SK-N-SH treated with all-trans-retinoic acid at 6 μM for 48 hours (cell line): ENCODE measurements around the gene ABCD1.

ENCODE experiments used
- ATAC-seq: fragments of 200-7000 bp; cut with Tn5 transposase; 3 replicates; pipeline ENCODE4 v1.9.1; 2020; ENCODE audit warnings: mild to moderate bottlenecking, moderate library complexity
- ARNTL ChIP-seq: fragments of 450-650 bp; formaldehyde crosslinking; IDR thresholded peaks from 2 replicates; pipeline ENCODE4 v1.5.0; 2020; ENCODE audit warnings: low read depth, mild to moderate bottlenecking, moderate library complexity, borderline replicate concordance
- CSDC2 ChIP-seq: fragments of 250-450 bp; sonication (Bioruptor Pico); IDR thresholded peaks from 2 replicates; pipeline ENCODE4 v1.5.0; 2020; ENCODE audit warnings: mild to moderate bottlenecking, moderate library complexity
- ESRRG ChIP-seq: fragments of 250-450 bp; sonication (Bioruptor Pico); IDR thresholded peaks from 2 replicates; pipeline ENCODE4 v1.6.1; 2021; ENCODE audit warnings: mild to moderate bottlenecking
- GLIS3 ChIP-seq: fragments of 250-450 bp; sonication (Bioruptor Pico); IDR thresholded peaks from 2 replicates; pipeline ENCODE4 v1.5.0; 2020; ENCODE audit warnings: mild to moderate bottlenecking, moderate library complexity
- ISL1 ChIP-seq: fragments of 250-450 bp; sonication (Bioruptor Pico); IDR thresholded peaks from 2 replicates; pipeline ENCODE4 v2.1.2; 2022; ENCODE audit warnings: mild to moderate bottlenecking, moderate library complexity
- PPARA ChIP-seq: fragments of 250-450 bp; sonication (Bioruptor Pico); IDR thresholded peaks from 2 replicates; pipeline ENCODE4 v1.5.0; 2020; ENCODE audit warnings: mild to moderate bottlenecking, borderline replicate concordance
- RARB ChIP-seq: fragments of 250-450 bp; sonication (Bioruptor Pico); IDR thresholded peaks from 2 replicates; pipeline ENCODE4 v1.8.0; 2021; ENCODE audit warnings: mild to moderate bottlenecking, moderate library complexity
- SNAI2 ChIP-seq: fragments of 250-450 bp; sonication (Bioruptor Pico); IDR thresholded peaks from 2 replicates; pipeline ENCODE4 v1.5.0; 2020; ENCODE audit warnings: mild to moderate bottlenecking, moderate library complexity
- TCF4 ChIP-seq: fragments of 250-450 bp; sonication (Bioruptor Pico); IDR thresholded peaks from 2 replicates; pipeline ENCODE4 v1.8.0; 2021; ENCODE audit warnings: mild to moderate bottlenecking, moderate library complexity, borderline replicate concordance
- ZC3H10 ChIP-seq: fragments of 250-450 bp; sonication (Bioruptor Pico); IDR thresholded peaks from 2 replicates; pipeline ENCODE4 v1.5.1; 2021; ENCODE audit warnings: mild to moderate bottlenecking, moderate library complexity
- ZFP30 ChIP-seq: fragments of 450-650 bp; formaldehyde crosslinking; IDR thresholded peaks from 2 replicates; pipeline ENCODE4 v1.5.0; 2022; ENCODE audit warnings: mild to moderate bottlenecking, moderate library complexity
- ZNF565 ChIP-seq: fragments of 450-650 bp; formaldehyde crosslinking; conservative IDR thresholded peaks from 2 replicates; pipeline ENCODE4 v1.5.0; 2020; ENCODE audit warnings: low read depth, mild to moderate bottlenecking, moderate library complexity
- ZNF70 ChIP-seq: fragments of 450-650 bp; formaldehyde crosslinking; IDR thresholded peaks from 2 replicates; pipeline ENCODE4 v1.5.0; 2020; ENCODE audit warnings: mild to moderate bottlenecking, moderate library complexity
- ZNF8 ChIP-seq: fragments of 450-650 bp; formaldehyde crosslinking; IDR thresholded peaks from 2 replicates; pipeline ENCODE4 v1.5.0; 2020; ENCODE audit warnings: mild to moderate bottlenecking, moderate library complexity
- TF ChIP-seq, protein P1 (sequence below): fragments of 250-450 bp; sonication (Bioruptor Pico); IDR thresholded peaks from 2 replicates; pipeline ENCODE4 v1.5.0; 2020; ENCODE audit warnings: mild to moderate bottlenecking, moderate library complexity
- TF ChIP-seq, protein P2 (sequence below): fragments of 250-450 bp; sonication (Bioruptor Pico); IDR thresholded peaks from 2 replicates; pipeline ENCODE4 v1.5.1; 2020; ENCODE audit warnings: low read depth, mild to moderate bottlenecking, moderate library complexity
- TF ChIP-seq, protein P3 (sequence below): fragments of 250-450 bp; sonication (Bioruptor Pico); IDR thresholded peaks from 2 replicates; pipeline ENCODE4 v1.8.0; 2020; ENCODE audit warnings: mild to moderate bottlenecking, moderate library complexity, borderline replicate concordance
- TF ChIP-seq, protein P4 (sequence below): fragments of 250-450 bp; sonication (Bioruptor Pico); IDR thresholded peaks from 2 replicates; pipeline ENCODE4 v1.8.0; 2021; ENCODE audit warnings: low read depth, mild to moderate bottlenecking, moderate library complexity, borderline replicate concordance
- TF ChIP-seq, protein P5 (sequence below): fragments of 250-450 bp; sonication (Bioruptor Pico); IDR thresholded peaks from 2 replicates; pipeline ENCODE4 v1.5.1; 2021; ENCODE audit warnings: mild to moderate bottlenecking, moderate library complexity

Gene ABCD1

DNA sequence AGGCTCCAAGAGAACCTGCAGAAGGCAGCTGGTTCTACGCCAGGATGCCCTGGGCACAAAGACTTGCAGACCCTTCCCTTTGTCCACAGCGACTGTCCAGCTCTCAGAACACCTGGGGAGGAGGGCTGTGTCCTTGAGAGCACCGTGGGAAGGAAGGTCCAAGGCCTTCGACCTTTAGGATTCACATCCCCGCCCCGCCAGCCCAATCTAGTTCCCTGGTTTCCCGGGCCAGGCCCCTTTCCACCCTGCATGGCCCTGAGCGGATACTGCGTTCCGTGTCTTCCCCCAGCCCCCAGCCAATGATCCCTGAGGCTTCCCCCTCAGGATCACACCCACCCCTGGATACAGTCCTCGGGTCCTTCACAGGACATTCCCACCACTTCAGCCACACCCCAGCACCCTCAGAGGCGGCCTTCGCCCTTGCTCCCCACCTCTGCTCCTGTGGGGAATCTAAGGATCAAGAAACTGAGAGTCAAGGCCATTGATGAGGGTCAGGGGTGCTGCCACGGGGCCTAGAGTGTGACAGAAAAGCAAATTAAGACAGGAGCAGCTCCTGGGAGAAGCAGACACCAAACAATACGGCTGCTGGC lies 9.1 kb downstream of the ABCD1 start:
- TF ChIP-seq ZNF70 (CRISPR knock-in tag) = no peak
- TF ChIP-seq ZNF565 (CRISPR knock-in tag) = no peak
- TF ChIP-seq, protein P1, sequence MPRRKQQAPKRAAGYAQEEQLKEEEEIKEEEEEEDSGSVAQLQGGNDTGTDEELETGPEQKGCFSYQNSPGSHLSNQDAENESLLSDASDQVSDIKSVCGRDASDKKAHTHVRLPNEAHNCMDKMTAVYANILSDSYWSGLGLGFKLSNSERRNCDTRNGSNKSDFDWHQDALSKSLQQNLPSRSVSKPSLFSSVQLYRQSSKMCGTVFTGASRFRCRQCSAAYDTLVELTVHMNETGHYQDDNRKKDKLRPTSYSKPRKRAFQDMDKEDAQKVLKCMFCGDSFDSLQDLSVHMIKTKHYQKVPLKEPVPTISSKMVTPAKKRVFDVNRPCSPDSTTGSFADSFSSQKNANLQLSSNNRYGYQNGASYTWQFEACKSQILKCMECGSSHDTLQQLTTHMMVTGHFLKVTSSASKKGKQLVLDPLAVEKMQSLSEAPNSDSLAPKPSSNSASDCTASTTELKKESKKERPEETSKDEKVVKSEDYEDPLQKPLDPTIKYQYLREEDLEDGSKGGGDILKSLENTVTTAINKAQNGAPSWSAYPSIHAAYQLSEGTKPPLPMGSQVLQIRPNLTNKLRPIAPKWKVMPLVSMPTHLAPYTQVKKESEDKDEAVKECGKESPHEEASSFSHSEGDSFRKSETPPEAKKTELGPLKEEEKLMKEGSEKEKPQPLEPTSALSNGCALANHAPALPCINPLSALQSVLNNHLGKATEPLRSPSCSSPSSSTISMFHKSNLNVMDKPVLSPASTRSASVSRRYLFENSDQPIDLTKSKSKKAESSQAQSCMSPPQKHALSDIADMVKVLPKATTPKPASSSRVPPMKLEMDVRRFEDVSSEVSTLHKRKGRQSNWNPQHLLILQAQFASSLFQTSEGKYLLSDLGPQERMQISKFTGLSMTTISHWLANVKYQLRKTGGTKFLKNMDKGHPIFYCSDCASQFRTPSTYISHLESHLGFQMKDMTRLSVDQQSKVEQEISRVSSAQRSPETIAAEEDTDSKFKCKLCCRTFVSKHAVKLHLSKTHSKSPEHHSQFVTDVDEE (CRISPR knock-in tag) = no peak
- TF ChIP-seq GLIS3 = no peak
- no peak for TF ChIP-seq CSDC2 (CRISPR knock-in tag)
- no peak for TF ChIP-seq TCF4 (CRISPR knock-in tag)
- TF ChIP-seq ZNF8 (CRISPR knock-in tag) = no peak
- no peak for TF ChIP-seq ZFP30
- no peak for TF ChIP-seq ZC3H10
- no peak for ATAC-seq

DNA sequence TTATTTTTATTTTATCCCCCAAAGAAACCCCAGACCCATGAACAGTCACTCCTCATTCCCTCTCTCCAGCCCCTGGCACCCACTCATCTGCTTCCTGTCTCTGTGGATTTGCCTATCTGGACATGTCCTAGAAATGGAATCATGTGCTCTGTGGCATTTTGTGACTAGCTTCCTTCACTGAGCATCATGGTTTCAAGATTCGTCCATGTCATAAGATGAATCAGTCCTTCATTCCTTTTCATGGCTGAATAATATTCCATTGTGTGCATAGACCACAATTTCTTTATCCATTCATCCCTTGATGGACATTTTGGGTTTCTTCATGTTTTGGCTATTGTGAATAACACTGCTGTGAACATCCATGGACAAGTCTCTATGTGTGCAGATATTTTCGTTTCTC lies 10.2 kb downstream of the ABCD1 start:
- ATAC-seq = no peak
- TF ChIP-seq, protein P1 (CRISPR knock-in tag) = no peak
- TF ChIP-seq ZFP30 = no peak
- no peak for TF ChIP-seq ZNF565 (CRISPR knock-in tag)
- no peak for TF ChIP-seq ESRRG (CRISPR knock-in tag)
- TF ChIP-seq, protein P2, sequence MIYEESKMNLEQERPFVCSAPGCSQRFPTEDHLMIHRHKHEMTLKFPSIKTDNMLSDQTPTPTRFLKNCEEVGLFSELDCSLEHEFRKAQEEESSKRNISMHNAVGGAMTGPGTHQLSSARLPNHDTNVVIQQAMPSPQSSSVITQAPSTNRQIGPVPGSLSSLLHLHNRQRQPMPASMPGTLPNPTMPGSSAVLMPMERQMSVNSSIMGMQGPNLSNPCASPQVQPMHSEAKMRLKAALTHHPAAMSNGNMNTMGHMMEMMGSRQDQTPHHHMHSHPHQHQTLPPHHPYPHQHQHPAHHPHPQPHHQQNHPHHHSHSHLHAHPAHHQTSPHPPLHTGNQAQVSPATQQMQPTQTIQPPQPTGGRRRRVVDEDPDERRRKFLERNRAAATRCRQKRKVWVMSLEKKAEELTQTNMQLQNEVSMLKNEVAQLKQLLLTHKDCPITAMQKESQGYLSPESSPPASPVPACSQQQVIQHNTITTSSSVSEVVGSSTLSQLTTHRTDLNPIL (CRISPR knock-in tag) = no peak
- TF ChIP-seq GLIS3 = no peak
- TF ChIP-seq ISL1 = no peak
- no peak for TF ChIP-seq SNAI2 (CRISPR knock-in tag)
- TF ChIP-seq PPARA (CRISPR knock-in tag) = no peak
- no peak for TF ChIP-seq TCF4 (CRISPR knock-in tag)
- TF ChIP-seq ZNF70 (CRISPR knock-in tag) = no peak
- TF ChIP-seq ZNF8 (CRISPR knock-in tag) = no peak
- TF ChIP-seq, protein P3, sequence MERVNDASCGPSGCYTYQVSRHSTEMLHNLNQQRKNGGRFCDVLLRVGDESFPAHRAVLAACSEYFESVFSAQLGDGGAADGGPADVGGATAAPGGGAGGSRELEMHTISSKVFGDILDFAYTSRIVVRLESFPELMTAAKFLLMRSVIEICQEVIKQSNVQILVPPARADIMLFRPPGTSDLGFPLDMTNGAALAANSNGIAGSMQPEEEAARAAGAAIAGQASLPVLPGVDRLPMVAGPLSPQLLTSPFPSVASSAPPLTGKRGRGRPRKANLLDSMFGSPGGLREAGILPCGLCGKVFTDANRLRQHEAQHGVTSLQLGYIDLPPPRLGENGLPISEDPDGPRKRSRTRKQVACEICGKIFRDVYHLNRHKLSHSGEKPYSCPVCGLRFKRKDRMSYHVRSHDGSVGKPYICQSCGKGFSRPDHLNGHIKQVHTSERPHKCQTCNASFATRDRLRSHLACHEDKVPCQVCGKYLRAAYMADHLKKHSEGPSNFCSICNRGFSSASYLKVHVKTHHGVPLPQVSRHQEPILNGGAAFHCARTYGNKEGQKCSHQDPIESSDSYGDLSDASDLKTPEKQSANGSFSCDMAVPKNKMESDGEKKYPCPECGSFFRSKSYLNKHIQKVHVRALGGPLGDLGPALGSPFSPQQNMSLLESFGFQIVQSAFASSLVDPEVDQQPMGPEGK (CRISPR knock-in tag) = no peak
- no peak for TF ChIP-seq RARB
- no peak for TF ChIP-seq ZC3H10
- TF ChIP-seq, protein P4, sequence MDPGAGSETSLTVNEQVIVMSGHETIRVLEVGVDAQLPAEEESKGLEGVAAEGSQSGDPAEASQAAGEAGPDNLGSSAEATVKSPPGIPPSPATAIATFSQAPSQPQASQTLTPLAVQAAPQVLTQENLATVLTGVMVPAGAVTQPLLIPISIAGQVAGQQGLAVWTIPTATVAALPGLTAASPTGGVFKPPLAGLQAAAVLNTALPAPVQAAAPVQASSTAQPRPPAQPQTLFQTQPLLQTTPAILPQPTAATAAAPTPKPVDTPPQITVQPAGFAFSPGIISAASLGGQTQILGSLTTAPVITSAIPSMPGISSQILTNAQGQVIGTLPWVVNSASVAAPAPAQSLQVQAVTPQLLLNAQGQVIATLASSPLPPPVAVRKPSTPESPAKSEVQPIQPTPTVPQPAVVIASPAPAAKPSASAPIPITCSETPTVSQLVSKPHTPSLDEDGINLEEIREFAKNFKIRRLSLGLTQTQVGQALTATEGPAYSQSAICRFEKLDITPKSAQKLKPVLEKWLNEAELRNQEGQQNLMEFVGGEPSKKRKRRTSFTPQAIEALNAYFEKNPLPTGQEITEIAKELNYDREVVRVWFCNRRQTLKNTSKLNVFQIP (CRISPR knock-in tag) = no peak
- no peak for TF ChIP-seq ARNTL
- TF ChIP-seq, all 23 proteins: peak for 0

DNA sequence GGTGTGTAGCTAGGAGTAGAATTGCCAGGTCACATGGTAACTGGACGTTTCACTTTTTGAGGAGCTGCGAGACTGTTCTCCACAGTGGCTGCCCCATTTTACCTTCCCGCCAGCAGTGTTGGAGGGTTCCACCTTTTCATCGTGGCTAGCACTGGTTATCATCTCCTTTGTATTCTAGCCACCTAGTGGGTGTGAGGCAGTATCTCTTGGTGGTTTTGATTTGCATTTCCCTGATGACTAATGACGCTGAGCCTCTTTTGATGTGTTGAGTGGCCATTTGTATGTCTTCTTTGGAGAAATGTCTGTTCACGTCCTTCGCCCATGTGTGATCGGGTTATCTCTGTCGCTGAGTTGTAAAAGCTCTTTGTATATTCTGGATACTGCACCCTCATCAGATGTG lies 10.6 kb downstream of the ABCD1 start:
- no peak for ATAC-seq
- TF ChIP-seq TCF4 (CRISPR knock-in tag) (no peak), CSDC2 (CRISPR knock-in tag) (no peak), ESRRG (CRISPR knock-in tag) (no peak), ARNTL (no peak)
- TF ChIP-seq, protein P5, sequence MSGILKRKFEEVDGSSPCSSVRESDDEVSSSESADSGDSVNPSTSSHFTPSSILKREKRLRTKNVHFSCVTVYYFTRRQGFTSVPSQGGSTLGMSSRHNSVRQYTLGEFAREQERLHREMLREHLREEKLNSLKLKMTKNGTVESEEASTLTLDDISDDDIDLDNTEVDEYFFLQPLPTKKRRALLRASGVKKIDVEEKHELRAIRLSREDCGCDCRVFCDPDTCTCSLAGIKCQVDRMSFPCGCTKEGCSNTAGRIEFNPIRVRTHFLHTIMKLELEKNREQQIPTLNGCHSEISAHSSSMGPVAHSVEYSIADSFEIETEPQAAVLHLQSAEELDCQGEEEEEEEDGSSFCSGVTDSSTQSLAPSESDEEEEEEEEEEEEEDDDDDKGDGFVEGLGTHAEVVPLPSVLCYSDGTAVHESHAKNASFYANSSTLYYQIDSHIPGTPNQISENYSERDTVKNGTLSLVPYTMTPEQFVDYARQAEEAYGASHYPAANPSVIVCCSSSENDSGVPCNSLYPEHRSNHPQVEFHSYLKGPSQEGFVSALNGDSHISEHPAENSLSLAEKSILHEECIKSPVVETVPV = no peak
- TF ChIP-seq, protein P2 (CRISPR knock-in tag) = no peak
- TF ChIP-seq, protein P3 (CRISPR knock-in tag) = no peak
